Activated CD4-positive, alpha-beta T cell treated with anti-CD3 and anti-CD28 coated beads, Interleukin-2, amount 10 ng/mL, durations not matched to agents 24 days and 14 days (primary cell): Measurements from ENCODE around the gene OR10H1. TPM values are rescaled to one million over a fixed set of nuclear protein-coding genes. Genes with fewer than 3 reads are reported as not detected.
"Not testable (repeated sequence)": the region's sequence is repeated elsewhere in the genome, so short reads cannot be mapped to it uniquely, and the experiment has no call there.

ENCODE experiments used
- DNase-seq: peaks from one replicate; pipeline ENCODE4 v3.0.0; 2022
- H3K27ac Mint-ChIP-seq: one replicate; pipeline ENCODE4 v1.8.0; 2022; ENCODE audit warnings: mild to moderate bottlenecking, mixed read lengths
- H3K27me3 Mint-ChIP-seq: one replicate; pipeline ENCODE4 v1.8.0; 2022; ENCODE audit warnings: mixed read lengths
- H3K36me3 Mint-ChIP-seq: one replicate; pipeline ENCODE4 v1.8.0; 2022; ENCODE audit warnings: low read depth, mild to moderate bottlenecking, mixed read lengths
- H3K4me1 Mint-ChIP-seq: one replicate; pipeline ENCODE4 v1.8.0; 2021; ENCODE audit warnings: mixed read lengths
- H3K4me3 Mint-ChIP-seq: one replicate; pipeline ENCODE4 v1.8.0; 2022; ENCODE audit warnings: mild to moderate bottlenecking, moderate library complexity, mixed read lengths
- H3K9me3 Mint-ChIP-seq: one replicate; pipeline ENCODE4 v1.8.0; 2021; ENCODE audit warnings: mixed read lengths
- intact Hi-C: fragments of 100-400 bp; cut with micrococcal nuclease; formaldehyde crosslinking; loops from one replicate; pipeline ENCODE4 v1.15.1; 2023
- total RNA-seq: library from RNA; stranded (reverse); gene quantifications from 2 replicates; pipeline ENCODE4 v1.2.3, GENCODE V29; 2022

The OR10H1 gene
- total RNA-seq, 1 donor from 2014 or later: 0.05 TPM

GRCh38 chr19:15811476-15811875, 4.0 kb downstream of the OR10H1 start:
- Mint-ChIP-seq H3K27me3 (peaks cover 25% of the 10 kb centered on the region), H3K4me1 (no peaks in the 10 kb centered on the region), H3K9me3 (peaks cover 3% of the 10 kb centered on the region), H3K27ac (no peak overlapping the region), H3K4me3 (no peak overlapping the region), H3K36me3 (no peaks in the 10 kb centered on the region)
- no peak for DNase-seq
- intact Hi-C loops: no loop called here

GRCh38 chr19:15810335-15810734, 5.1 kb downstream of the OR10H1 start:
- Mint-ChIP-seq H3K27me3 (peaks cover 25% of the 10 kb centered on the region), H3K4me1 (no peaks in the 10 kb centered on the region), H3K9me3 (peaks cover 3% of the 10 kb centered on the region), H3K27ac (no peak overlapping the region), H3K36me3 (no peaks in the 10 kb centered on the region), H3K4me3 (no peak overlapping the region)
- no peak for DNase-seq
- intact Hi-C loops: no loop called here

- H3K4me1 Mint-ChIP-seq, H3K9me3 Mint-ChIP-seq, DNase-seq, intact Hi-C loops, H3K4me3 Mint-ChIP-seq, H3K27ac Mint-ChIP-seq, H3K27me3 Mint-ChIP-seq, H3K36me3 Mint-ChIP-seq: not testable (repeated sequence)
Measured at GRCh38 chr19:15794279-15794678, 21.2 kb downstream of the OR10H1 start.

DNA sequence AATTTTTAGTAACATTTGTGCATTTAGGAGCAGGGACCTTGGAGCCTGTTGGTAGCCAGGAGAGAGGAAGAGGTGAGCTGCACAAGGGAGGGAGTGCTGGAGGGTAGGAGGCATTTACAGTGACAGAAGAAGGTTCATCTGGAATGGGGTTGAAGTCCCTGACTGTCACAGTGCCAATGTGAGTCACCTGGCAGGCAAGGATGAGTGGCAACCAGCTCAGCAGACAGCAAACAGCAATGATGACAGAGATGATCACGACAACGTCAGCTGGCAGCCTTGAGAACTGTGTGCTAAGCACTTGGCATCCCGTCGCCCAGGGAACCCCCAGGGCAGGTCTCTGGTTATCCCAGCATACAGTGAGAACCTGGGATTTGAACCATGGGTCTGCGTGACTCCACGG, 25.4 kb downstream of the OR10H1 start:
- H3K4me3 Mint-ChIP-seq: no peak overlapping the region
- H3K9me3 Mint-ChIP-seq: no peaks in the 10 kb centered on the region
- intact Hi-C loops: no loop called here
- no peaks in the 10 kb centered on the region for H3K4me1 Mint-ChIP-seq
- no peaks in the 10 kb centered on the region for H3K27me3 Mint-ChIP-seq
- no peaks in the 10 kb centered on the region for H3K36me3 Mint-ChIP-seq
- H3K27ac Mint-ChIP-seq: no peak overlapping the region
- no peak for DNase-seq

DNA sequence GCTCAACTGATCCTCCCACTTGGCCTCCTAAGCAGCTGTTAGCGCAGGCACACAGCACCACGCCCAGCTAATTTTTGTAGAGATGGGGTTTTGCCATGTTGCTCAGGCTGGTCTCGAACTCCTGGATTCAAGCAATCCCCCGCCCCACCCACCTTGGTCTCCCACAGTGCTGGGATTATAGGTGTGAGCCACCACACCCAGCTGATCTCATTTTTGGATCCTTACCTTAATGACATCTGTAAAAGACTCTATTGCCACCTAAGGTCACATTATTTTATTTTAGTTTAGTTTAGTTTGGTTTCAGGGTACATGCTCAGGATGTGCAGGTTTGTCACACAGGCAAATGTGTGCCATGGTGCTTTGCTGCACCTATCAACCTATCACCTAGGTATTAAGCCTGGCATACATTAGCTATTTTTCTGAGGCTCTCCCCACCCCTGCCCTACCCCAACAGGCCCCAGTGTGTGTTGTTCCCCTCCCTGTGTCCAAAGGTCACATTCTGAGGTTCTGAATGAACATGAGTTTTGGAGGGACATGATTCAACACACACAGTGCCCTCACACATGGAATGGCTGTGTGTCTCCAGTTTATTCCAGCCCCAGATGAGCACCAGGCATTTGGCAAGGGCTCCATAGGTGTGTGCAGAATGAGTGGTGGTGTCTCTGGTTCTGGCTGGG, 26.7 kb downstream of the OR10H1 start:
- Mint-ChIP-seq H3K27ac (no peak overlapping the region), H3K4me3 (no peak overlapping the region), H3K27me3 (no peaks in the 10 kb centered on the region), H3K36me3 (no peaks in the 10 kb centered on the region), H3K9me3 (no peaks in the 10 kb centered on the region), H3K4me1 (no peaks in the 10 kb centered on the region)
- intact Hi-C loops: no loop called here
- no peak for DNase-seq

- H3K36me3 Mint-ChIP-seq: no peaks in the 10 kb centered on the region
- H3K4me3 Mint-ChIP-seq: no peak within 1 kb of the TSS
- no peaks in the 10 kb centered on the region for H3K4me1 Mint-ChIP-seq
- H3K27me3 Mint-ChIP-seq: peaks cover 2% of the 10 kb centered on the region
- H3K27ac Mint-ChIP-seq: no peak within 1 kb of the TSS
- intact Hi-C loops: no loop called here
- DNase-seq: no peak
- H3K9me3 Mint-ChIP-seq: no peaks in the 10 kb centered on the region
Measured at GRCh38 chr19:15787611-15788155, 27.8 kb downstream of the OR10H1 start, which contains the start of gene OR10H5. OR10H5 (plus strand) TSS chr19:15787661; CDS start chr19:15794049, 6,388 bp downstream.

DNA sequence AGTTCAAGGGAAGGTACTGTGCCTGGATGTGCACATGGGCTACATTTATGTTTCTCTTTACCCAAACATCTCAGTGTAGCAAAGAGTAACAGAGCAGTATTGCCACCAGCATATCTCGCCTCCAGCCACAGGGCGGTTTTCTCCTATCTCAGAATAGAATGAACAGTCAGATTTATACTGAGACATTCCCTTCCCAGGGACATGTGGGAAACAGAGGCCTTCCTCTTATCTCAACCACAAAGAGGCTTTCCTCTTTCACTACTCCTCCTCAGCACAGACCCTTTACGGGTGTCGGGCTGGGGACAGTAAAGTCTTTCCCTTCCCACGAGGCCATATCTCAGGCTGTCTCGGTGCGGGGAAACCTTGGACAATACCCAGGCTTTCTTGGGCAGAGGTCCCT, 32.6 kb downstream of the OR10H1 start:
- H3K9me3 Mint-ChIP-seq, intact Hi-C loops, H3K36me3 Mint-ChIP-seq, H3K27me3 Mint-ChIP-seq, H3K4me3 Mint-ChIP-seq, DNase-seq, H3K27ac Mint-ChIP-seq, H3K4me1 Mint-ChIP-seq: not testable (repeated sequence)

DNA sequence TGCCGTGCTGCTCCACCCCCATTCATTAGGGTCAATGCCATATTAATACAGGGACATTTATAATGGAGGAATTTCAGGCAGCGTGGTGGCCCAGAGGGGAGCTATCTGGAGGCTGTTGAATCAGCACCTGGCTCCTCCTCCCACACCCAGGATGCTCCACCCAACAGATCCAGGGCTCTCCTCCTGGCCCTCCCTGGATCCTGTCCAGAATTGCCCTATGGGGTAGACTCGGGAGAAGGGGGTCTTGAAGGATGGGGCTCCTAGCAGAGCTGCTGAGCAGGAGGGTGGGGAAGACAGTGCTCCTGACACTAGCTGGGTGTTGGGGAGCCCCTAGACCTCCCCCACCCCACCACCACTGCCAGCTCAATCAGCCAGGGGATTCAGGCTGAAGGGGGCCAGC, 33.3 kb downstream of the OR10H1 start:
- intact Hi-C loops: no loop called here
- H3K36me3 Mint-ChIP-seq: no peaks in the 10 kb centered on the region
- no peak overlapping the region for H3K27ac Mint-ChIP-seq
- no peak for DNase-seq
- H3K9me3 Mint-ChIP-seq: no peaks in the 10 kb centered on the region
- peaks cover 2% of the 10 kb centered on the region for H3K27me3 Mint-ChIP-seq
- no peak overlapping the region for H3K4me3 Mint-ChIP-seq
- no peaks in the 10 kb centered on the region for H3K4me1 Mint-ChIP-seq

GRCh38 chr19:15781661-15782060, 33.8 kb downstream of the OR10H1 start:
- DNase-seq: no peak
- Mint-ChIP-seq H3K27me3 (peaks cover 2% of the 10 kb centered on the region), H3K9me3 (no peaks in the 10 kb centered on the region), H3K36me3 (no peaks in the 10 kb centered on the region), H3K4me3 (no peak overlapping the region), H3K27ac (no peak overlapping the region), H3K4me1 (no peaks in the 10 kb centered on the region)
- intact Hi-C loops: no loop called here

GRCh38 chr19:15780610-15781418, 34.6 kb downstream of the OR10H1 start:
- no peak for DNase-seq
- intact Hi-C loops: no loop called here
- no peak overlapping the region for H3K27ac Mint-ChIP-seq
- no peaks in the 10 kb centered on the region for H3K36me3 Mint-ChIP-seq
- H3K4me1 Mint-ChIP-seq: no peaks in the 10 kb centered on the region
- H3K4me3 Mint-ChIP-seq: no peak overlapping the region
- H3K9me3 Mint-ChIP-seq: no peaks in the 10 kb centered on the region
- peaks cover 2% of the 10 kb centered on the region for H3K27me3 Mint-ChIP-seq

DNA sequence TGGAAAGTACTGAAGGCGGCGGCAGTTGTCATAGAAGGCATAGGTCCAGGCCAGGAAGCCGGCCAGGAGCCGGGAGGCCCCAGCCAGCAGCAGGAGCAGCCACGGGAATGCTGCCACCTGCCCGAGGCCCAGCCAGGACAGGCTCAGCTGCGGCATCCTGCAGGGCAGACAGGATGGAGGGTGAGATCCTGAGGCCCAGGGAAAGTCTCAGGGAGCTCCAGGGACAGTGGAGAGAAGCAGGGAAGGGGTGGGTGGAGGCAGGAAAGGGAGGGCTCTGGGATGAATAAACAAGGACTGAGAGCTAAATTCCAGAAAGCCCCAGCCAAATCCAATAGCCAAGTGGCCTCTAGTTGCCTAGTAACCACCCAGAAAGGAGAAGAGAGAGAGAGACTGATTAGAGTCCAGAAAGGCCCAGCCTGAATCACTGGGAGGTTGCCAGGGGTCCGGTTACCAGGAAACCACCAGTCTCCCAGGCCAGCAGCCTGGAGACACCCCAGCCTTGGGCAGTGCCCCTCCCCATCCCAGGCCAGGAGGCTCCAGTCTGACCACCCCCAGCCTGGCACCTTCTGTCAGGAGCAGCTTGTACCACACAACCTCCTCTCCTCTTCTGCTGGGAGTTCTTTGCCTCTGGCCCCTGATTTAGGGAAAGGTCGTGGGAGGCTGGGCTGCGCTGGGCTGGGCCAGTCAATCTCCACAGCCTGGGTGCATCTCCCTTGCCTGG, 35.5 kb downstream of the OR10H1 start:
- no peaks in the 10 kb centered on the region for H3K9me3 Mint-ChIP-seq
- no peak for DNase-seq
- H3K36me3 Mint-ChIP-seq: no peaks in the 10 kb centered on the region
- intact Hi-C loops: no loop called here
- no peak overlapping the region for H3K27ac Mint-ChIP-seq
- no peaks in the 10 kb centered on the region for H3K4me1 Mint-ChIP-seq
- H3K4me3 Mint-ChIP-seq: no peak overlapping the region
- peaks cover 2% of the 10 kb centered on the region for H3K27me3 Mint-ChIP-seq

DNA sequence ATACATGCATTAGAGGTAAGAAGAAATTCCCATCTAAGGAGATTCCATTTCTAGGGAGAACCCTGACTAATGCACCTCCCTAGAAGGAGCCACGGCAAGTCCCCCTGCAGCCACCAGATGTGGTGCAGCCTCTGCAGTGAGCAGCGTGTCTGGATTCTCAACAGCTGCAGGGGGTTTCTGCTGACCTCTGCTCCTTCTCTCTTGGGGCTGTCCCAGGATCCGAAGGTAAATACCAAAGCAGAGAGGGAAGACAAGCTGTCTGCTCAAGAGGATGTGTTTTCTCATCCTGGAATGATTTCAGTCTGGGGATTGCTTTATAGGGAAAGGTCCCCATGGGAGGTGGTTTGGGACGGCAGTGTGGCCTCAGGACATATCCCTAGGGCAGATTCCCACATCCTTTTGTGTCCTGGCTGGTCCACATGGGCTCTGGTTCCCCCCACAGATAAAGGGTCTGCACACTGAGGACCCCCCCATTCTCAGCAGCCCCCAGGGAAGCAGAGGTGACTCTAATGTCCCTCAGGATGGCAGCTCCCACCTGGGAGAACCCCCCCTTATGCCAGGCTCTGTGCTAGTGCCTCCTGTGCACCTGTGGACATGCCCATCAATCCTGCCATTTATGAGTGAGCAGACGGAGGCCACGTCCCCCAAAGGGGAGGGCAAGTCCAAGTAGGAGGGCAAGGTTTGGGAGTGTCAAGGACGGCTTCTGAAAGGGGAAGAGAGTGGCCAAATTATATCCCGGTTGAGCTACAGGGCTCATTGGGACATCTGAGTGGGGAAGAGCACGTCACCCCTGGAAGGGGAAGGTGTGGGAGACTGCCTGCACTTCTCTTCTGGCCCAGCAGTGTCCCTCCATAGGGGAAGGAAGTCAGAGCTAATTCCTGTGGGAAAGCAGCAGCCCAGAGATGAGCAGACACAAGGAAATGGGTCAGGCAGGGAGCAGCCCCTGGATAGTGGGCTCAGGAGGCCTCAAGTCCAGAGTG, 38.2 kb downstream of the OR10H1 start:
- Mint-ChIP-seq H3K27me3 (no peaks in the 10 kb centered on the region), H3K4me3 (no peak overlapping the region), H3K9me3 (no peaks in the 10 kb centered on the region), H3K36me3 (no peaks in the 10 kb centered on the region), H3K4me1 (no peaks in the 10 kb centered on the region), H3K27ac (no peak overlapping the region)
- DNase-seq: no peak
- intact Hi-C loops: no loop called here

DNA sequence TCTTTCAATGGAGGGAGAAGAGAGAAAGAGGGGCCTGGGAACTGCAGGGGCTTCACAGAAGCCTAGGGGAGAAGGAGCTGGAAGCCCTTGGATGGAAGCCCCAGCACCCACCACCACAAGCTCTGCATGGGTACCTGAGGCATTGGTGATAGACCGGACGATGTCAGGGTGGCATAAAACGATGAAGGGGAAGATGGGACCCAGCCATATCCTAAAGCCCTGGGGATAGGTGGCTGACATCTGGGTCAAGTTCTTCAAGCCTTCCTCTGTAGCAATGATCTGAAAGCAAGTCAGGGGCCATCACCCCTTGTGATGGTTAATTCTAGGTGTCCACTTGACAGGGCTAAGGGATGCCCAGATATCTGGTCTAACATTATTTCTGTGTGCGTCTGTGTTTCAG, 39.2 kb downstream of the OR10H1 start:
- H3K4me3 Mint-ChIP-seq: no peak overlapping the region
- H3K27ac Mint-ChIP-seq: no peak overlapping the region
- no peaks in the 10 kb centered on the region for H3K36me3 Mint-ChIP-seq
- no peaks in the 10 kb centered on the region for H3K27me3 Mint-ChIP-seq
- DNase-seq: no peak
- no peaks in the 10 kb centered on the region for H3K9me3 Mint-ChIP-seq
- intact Hi-C loops: no loop called here
- H3K4me1 Mint-ChIP-seq: no peaks in the 10 kb centered on the region
